Urothelium cell line (cell line): Measurements from ENCODE around the gene WDR17.
A peak's percentile ranks its signal among the peaks of the same experiment; 100 is the strongest.

ENCODE experiments used
- DNase-seq: peaks from one replicate; pipeline ENCODE4 v3.0.0; 2011; ENCODE audit warnings: low spot score, mixed read lengths
- FAIRE-seq: peaks from 2 replicates; lab custom pipeline; 2011; peaks lifted over from hg19 to GRCh38; lab: Jason Lieb, UNC

The WDR17 gene

DNA sequence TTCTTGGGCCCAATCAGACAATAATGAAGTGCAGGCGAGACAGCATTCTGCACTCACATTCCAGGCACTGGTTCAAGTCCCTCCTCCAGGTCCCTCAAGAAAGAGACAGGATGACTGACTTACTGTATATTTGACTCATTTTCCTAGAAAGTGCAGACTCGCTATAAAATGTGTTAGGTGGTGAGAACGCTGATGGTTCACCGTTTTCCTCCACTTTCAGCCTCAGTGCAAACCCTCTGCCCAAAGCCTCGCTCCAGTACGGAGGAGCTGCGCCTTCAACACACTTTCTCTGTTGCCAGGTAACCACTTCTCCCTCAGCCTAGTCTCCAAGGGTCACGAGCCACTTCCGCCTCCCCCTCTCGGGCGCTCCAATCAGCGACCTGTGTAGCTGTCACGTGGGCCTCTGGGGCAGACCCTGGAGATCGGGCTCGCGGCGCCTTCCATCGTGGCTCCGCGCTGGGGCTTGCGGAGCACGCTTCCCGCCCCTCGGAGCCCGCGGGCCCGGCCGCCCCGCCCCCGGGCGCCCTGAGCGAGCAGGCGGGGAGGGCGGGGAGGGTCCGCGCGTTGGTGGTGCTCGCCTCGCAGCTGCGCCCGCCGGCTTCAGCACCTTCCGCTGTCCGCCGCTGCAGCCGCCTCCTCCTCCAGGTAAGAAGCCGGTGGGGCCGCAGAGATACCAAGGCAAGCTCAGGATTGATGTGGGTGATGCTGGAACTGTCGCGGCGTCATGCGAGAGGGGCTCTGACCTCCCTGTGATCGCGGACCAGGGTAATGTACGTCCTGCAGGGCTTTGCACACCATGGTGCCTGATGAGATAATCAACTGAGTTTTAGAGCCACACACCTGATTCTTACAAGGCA, at the start of gene WDR17:
Gene WDR17, plus strand, starts transcription at position 407 of the 857 bp plus-strand sequence. CDS start 45,740 bp downstream, outside the sequence.
- FAIRE-seq: no peak
- DNase-seq: peak; percentile 96

DNA sequence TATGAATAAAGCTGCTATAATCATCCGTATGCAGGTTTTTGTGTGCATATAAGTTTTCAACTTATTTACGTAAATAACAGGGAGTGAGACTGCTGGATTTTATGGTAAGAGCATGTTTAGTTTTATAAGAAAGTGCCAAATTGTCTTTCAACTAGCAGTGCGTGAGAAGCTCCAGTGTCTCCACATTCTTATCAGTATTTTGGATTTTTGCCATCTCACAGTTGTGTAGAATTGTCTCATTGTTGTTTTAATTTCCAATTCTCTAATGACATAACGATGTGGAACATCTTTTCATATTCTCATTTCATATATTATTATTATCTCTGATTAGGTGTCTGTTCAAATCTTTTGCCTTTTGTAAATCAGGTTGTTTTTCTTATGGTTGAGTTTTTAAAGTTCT, 49.0 kb upstream of the WDR17 start:
- DNase-seq (no peak), FAIRE-seq (no peak)

DNA sequence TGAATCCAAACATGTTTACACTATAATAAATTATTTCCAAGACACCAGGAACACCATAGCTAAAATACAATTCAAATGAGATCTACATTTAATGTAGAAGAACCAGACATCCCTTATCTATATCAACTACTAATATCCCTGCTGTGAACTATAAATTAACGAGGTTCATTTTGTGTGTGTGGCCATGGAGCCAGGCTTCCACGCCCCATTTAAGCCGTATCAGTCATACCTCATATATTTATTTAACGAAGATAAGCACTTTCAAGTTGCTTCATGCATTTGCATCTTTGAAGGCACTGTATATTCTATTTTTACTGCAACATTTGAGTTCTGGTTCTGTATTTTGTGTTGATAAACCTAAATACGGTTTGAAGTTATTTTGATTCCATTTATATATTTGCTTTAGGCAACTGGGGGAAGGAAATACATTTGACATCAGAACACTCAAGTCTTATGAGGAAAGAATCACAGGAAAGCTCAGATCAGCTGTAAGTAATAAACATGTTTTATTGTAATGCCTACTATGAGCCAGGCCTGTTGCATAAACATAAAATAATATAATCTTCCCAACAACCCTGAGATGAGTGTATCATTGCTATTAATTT, 45.1 kb upstream of the WDR17 start:
- FAIRE-seq (no peak), DNase-seq (no peak)

DNA sequence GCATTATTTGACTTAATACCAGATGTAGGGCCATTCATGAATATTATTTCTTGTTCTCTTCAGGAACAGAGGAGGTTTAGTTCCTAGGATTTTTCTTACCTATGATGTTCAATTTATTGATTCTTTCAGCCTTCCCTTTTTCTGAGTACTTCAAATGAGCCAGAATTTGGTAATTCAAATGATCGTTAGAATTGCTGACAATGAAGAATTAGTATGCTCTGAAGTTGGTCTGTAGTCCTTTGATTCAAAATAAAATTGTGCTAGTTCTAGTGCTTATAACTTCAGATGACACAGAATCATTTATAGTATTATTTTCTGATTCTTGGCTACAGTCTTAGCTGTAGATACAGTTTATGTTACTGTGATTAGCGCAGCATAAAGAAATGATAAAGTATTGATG, 35.2 kb upstream of the WDR17 start:
- FAIRE-seq: no peak
- no peak for DNase-seq

DNA sequence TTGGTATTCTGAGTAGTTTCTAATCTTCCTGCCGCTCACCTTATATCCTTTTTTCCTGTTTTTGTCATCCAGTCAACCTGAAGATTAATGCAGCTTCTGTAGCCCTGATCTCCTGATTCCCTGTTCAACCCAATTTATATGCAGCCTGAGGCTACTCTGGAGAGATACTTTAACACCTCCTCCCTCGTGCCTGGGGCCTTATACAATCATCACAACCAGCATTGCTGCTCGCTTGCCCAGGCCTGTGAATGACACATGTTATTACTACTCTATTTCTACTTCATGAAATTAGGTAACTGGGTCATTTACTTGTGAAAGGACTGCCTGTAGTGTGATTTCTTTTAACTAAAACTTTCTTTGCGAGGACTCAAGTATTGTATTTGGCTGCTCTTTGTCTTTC, 33.7 kb upstream of the WDR17 start:
- DNase-seq (no peak), FAIRE-seq (no peak)

DNA sequence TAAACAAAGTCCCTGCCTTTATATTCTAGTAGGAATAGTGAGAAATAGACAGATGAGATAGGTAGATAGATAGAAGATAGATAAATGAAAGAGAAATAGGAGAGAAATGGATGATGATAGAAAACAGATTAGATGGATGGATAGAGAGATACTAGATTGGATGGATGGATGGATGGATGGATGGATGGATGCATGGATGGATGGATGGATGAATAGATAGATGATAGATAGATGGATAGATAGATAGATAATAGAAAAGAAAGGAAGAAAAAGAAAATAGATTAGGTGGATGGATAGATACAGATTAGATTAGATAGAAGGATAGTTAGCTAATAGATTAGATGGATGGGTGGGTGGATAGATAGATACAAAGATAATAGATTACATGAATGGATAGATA, 33.2 kb upstream of the WDR17 start:
- no peak for DNase-seq
- FAIRE-seq: no peak

DNA sequence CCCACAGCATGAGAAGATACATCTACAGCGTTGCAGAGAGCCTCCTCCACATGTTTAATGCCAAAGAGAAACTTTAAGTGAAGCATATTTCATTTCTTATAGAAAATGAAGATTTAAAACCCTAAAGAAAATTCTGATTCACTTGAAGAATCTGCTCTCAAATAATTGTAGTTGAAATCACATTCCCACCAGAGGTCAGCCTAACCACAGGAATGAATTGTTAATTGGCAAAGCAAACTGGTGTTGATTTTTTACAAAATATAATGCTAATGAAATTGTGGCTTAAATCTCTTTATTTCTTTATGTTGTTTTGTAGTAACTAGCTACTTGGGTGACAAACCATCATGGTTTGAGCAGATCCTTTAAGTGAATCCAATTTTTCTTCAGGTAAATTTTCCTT, 31.1 kb upstream of the WDR17 start:
- DNase-seq (peak; percentile 12), FAIRE-seq (no peak)

DNA sequence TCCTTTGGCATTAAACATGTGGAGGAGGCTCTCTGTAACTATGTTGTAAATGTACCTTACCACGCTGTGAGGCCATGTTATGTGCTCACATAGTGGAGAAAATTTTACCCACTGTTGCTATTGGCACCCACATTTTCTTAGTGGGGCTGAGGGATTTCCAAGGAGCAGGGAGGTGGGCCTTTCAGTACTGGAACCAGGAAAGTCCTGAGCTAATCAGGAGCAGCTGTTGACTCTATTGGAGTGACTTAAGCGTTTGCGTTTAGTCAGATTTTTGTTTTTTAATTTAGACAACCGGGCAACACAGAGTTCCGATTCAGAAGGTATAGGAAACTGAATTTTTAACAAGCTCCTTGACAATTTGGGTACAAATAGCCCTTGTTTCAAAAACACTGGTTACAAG, 30.7 kb upstream of the WDR17 start:
- DNase-seq (no peak), FAIRE-seq (no peak)

DNA sequence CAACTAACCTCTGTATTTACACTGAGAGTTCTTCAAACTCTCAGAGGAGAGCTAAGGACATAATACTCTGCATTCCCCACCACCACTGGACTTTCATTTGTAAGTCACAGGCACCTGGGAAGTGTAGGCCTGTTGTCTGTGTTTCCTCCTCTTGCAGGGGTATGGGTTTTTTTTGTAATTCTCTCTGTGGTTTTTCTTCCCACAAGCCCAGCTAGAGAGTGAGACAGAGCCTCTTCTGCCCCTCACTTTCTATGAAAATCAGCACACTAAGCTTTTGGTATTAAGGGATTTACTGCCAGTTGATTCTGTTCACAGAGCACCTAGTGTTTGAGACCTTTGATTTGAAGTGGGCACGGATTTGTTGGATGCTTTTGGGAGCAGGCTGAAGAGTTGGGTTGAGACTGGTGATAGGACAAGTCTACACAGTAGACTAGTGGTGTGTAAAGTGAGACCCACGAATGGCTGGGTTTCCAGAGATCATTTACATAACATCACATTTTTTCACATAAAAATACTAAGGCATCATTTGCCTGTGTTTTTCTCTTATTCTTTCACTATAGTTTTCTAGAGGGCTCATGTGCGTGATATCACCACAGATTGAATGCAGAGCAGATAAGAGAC, 28.9 kb upstream of the WDR17 start:
- DNase-seq: no peak
- no peak for FAIRE-seq

DNA sequence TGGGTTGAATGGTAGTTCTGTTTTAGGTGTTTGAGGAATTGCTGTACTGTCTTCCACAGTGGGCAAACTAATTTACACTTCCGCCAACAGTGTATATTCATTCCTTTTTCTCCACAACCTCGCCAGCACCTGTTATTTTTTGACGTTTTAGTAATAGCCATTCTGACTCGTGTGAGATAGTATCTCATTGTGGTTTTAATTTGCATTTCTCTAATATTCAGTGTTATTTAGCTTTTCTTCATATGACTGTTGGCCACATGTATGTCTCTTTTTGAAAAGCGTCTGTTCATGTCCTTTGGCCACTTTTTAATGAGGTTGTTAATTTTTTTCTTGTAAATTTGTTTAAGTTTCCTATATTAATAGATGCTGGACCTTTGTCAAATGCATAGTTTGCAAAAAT, 26.9 kb upstream of the WDR17 start:
- DNase-seq: no peak
- no peak for FAIRE-seq

DNA sequence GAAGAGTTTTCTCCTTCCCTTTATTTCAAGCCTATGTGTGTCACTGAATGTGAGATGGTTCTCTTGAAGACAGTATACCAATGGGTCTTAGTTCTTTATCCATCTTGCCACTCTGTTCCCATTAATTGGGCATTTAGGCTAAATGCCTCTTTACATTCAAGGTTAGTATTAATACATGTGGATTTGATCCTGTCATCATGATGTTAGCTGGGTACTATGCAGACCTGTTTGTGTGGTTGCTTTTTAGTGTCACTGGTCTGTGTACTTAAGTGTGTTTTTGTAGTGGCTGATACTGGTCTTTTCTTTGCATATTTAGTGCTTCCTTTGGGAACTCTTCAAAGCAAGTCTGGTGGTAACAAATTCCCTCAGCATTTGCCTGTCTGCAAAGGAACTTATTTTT, 23.4 kb upstream of the WDR17 start:
- DNase-seq: no peak
- no peak for FAIRE-seq

DNA sequence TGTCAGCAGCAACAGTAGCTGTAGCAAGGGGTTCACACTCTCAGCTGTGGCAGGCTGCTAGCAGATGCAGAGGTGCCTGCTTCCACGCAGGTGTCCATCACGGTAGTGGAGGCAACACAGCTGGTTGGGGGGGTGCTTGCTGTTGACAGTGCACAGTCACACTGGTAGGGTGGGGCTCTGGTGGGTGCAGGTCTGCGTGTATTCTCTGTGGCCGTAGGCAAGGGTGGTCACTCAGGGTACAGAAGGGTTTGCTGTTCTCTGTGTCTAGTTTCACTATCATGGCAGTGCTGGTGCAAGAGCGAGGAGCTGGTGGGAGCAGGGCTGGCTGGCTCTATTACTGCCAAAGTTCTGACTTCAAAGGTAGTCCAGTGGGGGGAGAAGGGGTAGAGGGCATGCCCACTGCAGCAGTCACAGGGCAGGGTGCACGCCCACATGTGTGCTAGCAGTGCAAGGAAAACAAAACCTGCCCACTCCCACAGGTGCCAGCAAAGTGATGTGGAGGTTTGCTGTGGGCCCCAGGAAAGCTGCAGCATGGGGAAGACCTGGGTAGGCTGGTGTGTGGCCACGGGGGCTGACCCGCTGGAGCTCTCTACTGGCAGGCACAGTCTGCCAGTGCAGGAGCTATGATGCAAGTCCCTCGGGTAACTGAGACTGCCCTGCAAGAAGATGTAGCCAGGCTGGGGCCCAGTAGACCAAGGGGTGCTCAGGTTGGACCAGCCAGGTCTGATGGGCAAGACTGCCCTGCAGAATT, 21.6 kb upstream of the WDR17 start:
- FAIRE-seq (no peak), DNase-seq (no peak)

DNA sequence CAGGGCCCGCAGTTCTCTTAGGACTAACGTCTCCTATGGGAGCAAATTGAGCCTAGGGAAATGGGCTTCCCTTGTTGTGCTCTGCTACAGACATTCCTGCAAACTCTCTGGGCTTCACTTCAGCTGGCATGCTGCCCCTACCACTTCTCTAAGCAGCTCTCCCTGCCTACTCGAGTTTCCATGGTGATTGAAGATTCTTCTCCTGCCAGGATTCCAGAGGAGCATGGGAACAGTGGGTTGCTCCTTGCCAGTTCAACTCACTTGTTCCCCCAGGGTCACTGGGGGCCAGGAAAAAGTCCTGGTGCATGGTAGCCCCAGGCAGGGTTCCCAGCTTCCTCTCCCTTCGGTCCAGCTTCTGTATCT, 21.1 kb upstream of the WDR17 start:
- no peak for FAIRE-seq
- DNase-seq: no peak

DNA sequence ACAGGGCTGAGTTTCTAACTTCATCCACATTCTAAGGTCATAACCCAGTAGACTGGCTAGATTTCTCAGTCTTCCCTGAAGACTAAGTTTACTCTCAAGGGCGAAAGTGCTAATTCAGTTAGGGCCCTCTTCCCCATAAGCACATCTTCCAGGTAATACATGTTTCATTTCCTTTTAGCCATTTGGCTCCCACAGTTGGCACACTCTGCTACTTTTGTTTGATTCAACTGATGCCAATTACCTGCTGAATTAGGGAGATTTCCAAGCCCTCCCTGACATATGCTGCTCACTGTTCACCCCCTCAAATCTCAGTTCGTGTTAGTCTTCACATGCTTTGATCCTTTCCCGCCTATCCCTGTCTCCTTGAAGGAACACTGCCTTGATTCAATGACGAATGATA, 17.0 kb upstream of the WDR17 start:
- no peak for DNase-seq
- FAIRE-seq: no peak

DNA sequence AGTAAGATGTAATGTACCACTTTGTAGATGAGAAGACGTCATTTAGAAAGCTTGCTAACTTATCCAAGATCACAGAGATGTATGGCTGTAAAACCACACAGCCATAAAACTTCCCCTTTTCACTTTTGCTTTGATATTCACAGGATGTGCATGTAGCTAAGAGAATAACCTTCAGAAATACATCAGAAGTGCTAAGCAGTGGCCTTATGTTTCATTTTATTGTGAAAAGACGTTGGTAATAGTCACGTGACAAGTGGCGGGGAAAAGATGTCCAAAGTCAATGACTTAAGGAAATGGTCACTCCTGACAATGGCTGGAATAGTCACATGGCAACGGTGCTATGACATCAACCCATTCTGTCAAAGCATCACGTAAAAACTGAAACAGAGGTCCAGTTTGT, 12.9 kb upstream of the WDR17 start:
- FAIRE-seq: no peak
- DNase-seq: no peak

DNA sequence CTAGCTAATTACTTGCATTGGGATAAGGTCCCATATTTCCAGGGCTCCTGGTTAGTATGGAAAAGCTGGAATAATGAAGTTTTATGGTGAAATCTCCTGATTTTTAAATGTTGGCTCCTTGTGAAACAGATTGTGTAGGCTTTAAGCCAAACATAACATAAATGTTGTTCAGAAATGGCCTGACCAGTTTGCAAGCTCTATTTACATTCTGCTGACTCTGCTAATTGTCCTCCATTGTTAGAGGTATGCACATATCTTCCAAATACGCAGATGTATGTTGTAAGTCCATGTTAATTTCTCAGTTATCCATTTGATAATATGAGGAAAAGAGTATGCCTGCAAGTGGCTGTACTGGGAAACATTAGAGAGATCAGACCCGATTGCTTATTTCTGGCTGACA, 11.9 kb upstream of the WDR17 start:
- FAIRE-seq: no peak
- DNase-seq: no peak

DNA sequence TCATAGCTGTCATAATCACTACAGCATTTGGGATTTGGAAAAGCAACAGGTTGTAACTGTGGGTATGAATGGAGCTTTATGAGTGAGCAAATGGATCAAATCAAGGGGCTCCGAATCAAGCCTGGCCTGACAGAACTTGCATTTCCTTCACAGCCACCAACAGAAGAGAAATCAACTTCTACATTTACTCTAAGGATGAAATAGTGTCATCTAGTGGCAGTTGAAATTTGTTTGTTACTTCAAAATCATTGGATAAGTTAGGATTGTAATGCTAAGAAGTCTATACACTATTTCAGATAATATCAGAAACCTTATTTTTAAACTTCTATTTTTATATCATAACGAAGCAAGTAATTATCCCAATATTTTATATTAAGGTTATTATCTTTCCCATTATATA, 10.7 kb upstream of the WDR17 start:
- FAIRE-seq: no peak
- no peak for DNase-seq

DNA sequence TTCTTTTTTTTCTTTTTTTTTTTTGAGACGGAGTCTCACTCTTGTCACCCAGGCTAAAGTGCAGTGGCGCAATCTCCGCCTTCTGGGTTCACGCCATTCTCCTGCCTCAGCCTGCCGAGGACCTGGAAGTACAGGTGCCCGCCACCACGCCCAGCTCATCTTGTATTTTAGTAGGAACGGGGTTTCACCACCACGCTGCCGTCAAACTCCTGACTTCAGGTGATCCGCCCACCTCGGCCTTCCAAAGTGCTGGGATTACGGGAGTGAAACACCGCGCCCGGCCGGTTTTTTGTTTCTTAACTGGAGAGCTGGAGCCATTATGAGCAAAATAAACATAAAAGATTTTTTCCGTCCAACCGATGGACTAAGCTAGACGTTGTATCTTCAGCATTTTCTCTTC, 1.9 kb upstream of the WDR17 start:
- DNase-seq: no peak
- FAIRE-seq: no peak

DNA sequence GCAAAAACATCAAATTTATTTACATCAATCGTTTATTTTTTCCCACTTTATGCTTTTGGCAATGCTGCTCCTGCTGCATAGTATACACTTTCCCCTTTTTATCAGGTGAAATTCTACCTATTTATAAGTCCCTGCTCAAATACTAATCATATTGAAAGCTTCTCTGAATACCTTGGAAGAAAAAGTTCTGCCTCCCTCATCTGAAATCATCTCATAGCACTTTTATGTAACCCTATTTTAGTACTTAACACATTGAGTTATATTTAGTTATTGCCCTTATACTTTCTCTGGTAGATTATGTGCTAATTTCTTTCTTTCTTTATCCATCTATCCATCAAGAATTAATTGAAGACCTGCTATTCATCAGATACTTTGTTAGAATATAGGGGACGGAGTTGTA, 1.1 kb upstream of the WDR17 start:
- no peak for FAIRE-seq

DNA sequence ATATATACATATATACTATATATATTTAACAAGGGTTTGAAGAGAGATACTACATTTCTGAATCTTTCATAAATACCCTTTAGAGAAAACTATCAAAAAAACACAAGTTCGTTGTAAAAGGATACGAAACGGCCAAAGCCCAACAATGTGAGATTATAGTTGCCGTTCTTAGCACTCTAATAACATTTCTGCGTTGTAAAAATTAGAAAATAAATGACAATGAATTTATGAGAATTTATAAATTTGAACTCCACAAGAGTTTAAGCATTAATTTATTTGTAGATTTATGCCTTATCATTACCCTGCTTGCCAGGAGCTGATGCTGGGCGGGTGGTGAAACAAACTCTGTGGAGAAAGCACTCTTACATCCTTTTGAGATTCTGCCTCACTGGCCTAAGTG, 1.1 kb downstream of the WDR17 start:
- no peak for FAIRE-seq
- no peak for DNase-seq

More for the DNA sequence above, 1.1 kb upstream of the WDR17 start:
- DNase-seq: no peak

DNA sequence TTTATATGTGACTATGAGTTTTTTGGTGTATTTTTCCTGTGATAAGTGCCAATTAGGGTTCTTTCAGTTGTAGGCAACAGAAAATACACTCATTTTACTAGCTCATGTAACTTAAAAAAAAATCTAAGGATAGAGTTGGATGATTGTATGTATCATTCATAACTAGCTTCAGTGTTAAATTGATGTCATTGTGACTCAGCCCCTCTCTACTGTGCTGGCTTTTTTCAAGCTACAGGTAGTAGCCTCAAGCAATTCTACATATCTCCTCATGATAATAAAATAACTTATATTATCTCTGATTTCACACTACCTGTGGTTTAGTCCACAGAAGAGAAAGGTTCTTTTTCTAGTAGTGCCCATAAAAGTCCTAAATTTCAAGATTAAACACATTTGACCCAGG, 11.9 kb downstream of the WDR17 start:
- no peak for DNase-seq
- FAIRE-seq: no peak

DNA sequence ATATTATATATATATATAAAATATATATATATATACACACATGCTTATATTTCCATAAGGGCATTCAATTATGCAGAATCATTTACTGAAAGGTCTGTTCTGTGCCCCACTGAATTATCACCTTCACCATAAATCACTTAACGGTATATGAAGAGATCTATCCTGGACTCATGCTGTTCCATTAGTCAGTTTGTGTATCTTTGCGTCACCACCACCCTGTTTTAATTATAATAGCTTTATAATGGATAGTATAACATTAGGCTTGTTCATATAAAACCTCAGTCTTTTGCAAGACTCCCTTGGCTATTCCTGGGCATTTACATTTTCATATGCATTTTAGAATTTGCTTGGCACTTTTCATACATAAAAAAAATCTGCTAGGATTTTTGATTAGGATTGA, 19.1 kb downstream of the WDR17 start:
- no peak for FAIRE-seq

More for the DNA sequence above, 19.1 kb downstream of the WDR17 start:
- DNase-seq: no peak
